VCaP (cell line): ENCODE data around the gene SPTAN1.

ENCODE experiments used
- H3K27ac ChIP-seq: fragments of 450-650 bp; 2 replicates; pipeline ENCODE4 v1.5.1; 2017
- TF ChIP-seq, protein P1 (sequence below): fragments of 450-650 bp; conservative IDR thresholded peaks from 2 replicates; pipeline ENCODE4 v1.5.1; 2017; ENCODE audit warnings: mild to moderate bottlenecking, moderate library complexity

The SPTAN1 gene

DNA sequence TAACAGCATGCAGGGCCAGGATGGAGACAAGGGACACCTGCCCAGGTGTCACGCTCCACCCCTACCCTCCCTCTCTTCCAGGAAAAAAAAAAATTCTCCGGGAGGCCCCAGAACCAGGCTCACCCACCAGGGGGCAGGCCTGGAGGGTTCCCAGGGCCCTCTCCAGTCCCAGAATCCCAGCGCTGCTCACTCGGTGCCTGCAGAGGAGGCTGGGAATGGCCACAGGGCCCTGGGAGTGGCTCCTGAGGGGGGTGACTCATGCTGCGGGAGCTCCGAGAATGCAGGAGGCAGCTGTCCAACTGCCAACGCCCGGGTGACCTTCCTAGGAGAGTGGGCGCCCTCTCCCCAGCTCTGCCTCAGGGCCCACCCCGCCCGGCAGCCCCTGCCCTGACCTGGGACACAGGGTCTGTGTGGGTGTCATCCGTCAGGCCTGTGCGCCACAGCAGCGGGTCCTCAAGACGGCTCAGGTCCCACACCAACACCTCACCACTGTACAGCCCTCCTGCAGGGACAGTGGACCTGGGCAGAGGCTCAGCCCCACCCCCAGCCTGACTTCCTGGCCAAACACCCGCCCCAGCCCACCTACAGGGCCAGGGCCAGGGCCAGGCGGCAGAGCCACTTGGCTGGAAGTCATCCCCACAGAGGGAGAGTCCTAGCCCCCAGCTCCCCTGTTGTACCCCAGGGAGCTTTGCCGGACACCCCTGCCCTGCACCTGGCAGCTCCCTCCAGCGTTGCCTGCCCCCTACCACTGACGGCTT lies 83.1 kb downstream of the SPTAN1 start:
- H3K27ac ChIP-seq, result peak overlapping the region; percentile 14; the same call in 1 of the 2 replicates

DNA sequence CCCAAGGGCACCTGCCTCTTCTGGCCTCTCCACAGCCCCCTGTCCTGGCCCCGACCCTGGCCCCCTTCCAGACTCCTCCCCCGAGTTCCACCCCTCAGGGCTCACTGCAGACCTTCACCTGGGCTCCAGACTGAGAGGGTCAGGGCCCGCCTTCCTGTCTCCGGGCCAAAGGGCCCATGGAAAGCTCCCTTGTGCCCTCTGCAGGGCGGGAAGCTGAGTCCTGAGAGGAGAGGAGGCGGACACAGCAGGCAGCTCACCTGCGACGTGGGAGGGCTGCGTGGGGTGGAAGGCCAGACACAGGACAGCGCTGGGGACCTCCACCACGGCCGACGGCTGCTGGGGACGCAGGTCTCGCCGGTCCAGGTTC lies 83.6 kb downstream of the SPTAN1 start:
- H3K27ac ChIP-seq, result peak overlapping the region; percentile 14; the same call in 1 of the 2 replicates
- TF ChIP-seq, protein P1, sequence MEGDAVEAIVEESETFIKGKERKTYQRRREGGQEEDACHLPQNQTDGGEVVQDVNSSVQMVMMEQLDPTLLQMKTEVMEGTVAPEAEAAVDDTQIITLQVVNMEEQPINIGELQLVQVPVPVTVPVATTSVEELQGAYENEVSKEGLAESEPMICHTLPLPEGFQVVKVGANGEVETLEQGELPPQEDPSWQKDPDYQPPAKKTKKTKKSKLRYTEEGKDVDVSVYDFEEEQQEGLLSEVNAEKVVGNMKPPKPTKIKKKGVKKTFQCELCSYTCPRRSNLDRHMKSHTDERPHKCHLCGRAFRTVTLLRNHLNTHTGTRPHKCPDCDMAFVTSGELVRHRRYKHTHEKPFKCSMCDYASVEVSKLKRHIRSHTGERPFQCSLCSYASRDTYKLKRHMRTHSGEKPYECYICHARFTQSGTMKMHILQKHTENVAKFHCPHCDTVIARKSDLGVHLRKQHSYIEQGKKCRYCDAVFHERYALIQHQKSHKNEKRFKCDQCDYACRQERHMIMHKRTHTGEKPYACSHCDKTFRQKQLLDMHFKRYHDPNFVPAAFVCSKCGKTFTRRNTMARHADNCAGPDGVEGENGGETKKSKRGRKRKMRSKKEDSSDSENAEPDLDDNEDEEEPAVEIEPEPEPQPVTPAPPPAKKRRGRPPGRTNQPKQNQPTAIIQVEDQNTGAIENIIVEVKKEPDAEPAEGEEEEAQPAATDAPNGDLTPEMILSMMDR, result peak; percentile 46

More for the DNA sequence above, 83.1 kb downstream of the SPTAN1 start:
- TF ChIP-seq, protein P1, result peak; percentile 63

DNA sequence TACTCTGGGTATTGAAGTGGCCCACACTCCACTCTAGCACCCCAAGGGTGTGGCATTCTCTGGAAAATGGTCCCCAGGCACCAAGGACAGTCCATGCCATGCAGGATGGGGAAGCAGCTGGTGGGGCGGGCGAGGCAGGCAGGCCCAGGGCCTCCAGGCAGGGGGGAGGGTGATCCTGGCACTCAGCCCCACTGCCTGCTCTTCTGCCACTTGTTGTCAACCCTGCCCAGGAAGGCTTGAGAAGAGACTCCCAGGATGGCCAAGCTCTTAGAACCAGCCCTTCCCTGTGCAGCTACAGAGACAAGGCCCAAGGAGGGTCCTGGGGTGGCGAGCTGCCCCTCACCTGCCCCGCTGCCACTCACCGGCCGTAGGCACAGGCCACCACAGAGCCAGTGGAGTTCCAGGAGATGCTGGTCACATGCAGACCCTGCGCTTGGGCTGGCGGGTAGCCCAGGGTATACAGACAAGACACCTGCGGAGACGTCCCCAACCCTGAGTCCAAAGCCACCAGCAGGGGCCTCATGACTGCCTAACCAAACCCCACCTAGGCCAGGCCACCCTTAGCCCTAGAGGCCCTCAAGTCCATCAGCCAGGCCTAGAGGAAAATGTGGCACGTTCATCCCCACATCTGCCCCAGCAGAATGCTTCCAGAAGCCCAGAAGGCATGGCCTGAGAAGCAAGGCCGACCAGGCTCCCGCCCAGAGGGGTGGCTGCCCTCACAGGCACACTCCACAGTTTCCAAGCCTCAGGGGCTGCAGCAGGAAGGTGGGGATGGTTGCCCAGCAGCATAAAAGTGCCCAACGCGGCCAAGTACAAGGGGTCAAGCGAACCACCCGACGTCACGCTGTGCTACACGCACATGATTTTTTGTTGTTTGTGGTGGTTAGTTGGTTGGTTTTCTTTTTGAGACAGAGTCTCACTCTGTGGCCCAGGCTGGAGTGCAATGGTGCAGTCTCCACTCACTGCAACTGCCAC lies 84.5 kb downstream of the SPTAN1 start:
- H3K27ac ChIP-seq, result 0 out of 2 replicates have a peak overlapping the region, but pooled peaks have one; percentile 14
- TF ChIP-seq, protein P1, result no peak

DNA sequence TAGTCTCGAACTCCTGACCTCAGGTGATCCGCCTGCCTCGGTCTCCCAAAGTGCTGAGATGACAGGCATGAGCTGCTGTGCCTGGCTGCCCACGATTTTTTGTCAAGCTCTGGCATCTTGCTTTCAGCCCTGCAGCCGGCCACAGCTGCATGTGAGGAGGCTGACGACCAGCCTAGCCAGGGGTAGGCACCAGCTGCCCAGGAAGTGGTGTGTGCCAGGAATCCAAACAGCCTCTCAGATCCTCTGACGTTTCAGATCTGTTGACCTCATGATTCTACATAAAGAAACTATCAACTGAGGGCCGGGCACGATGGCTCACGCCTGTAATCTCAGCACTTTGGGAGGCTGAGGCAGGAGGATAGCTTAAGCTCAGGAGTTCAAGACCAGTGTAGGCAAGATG lies 85.3 kb downstream of the SPTAN1 start:
- TF ChIP-seq, protein P1, result no peak
- no peak overlapping the region for H3K27ac ChIP-seq

DNA sequence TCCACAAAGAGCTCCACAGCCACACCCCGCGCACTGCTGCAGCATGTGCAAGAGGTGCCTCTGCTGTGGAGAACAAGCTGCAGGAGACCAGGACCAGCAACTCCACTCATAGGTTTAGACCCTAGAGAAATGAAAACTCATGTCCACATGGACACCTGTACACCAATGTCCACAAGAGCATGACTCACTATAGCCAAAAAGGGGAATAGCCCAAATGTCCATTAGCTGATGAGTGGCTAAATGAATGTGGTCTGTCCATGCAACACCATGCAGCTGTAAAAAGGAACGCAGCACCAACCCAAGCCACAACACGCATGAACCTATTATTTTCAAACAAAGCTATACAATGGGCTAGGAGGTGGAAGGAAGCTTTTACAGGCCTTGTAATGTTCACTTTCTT lies 86.2 kb downstream of the SPTAN1 start:
- no peak overlapping the region for H3K27ac ChIP-seq
- TF ChIP-seq, protein P1, result no peak

DNA sequence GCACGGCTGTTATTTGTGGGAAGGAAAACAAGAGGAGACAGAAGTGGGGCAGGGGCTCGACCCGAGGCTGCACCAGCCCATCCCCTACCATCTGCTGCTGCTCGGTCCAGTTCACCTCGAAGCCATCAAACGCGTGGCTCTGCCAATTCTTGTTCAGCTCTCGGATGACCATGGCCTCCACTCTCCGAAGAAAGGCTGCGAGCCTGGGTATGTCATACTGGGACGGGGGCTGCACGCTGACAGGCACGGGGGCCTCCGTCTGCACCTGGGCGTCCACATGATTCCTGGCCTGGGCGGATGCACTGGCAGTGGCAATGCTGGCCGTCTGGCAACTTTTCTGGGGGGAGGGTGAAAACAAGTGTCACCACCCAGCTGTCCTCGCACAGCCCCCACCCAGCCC lies 88.2 kb downstream of the SPTAN1 start:
- H3K27ac ChIP-seq, result no peak overlapping the region
- TF ChIP-seq, protein P1, result no peak

DNA sequence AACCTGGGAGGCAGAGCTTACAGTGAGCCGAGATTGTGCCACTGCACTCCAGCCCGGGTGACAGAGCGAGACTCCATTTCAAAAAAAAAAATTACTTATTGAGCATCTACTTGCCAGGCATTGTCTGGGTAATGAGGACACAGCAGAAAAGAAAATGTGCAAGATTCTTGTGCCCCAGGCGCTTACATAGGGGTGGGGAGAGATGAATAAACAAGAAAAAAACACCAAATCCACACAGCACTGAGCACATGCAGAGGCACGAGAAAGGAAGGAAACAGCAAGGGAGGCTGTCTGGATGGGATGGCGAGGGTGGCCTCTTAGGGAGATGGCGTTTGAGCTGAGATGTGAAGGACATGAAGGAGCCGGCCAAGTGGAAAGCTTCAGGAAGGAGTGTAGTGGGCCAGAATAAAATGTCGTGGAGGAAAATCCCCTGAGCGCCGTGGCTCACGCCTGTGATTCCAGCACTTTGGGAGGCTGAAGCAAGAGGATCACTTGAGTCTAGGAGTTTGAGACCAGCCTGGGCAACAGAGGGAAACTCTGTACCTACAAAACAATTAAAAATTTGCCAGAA lies 90.4 kb downstream of the SPTAN1 start:
- H3K27ac ChIP-seq, result no peak overlapping the region
- TF ChIP-seq, protein P1, result no peak
